HG02970 (cell line): ENCODE results near the gene HLA-DMB.

ENCODE experiments used
- ATAC-seq: cut with Tn5 transposase; IDR thresholded peaks from one replicate; pipeline ENCODE4 v1.9.1; 2021; ENCODE audit warnings: mild to moderate bottlenecking, moderate library complexity, moderate number of reproducible peaks; ENCODE audit not compliant: unreplicated experiment, low FRiP score

Gene HLA-DMB

DNA sequence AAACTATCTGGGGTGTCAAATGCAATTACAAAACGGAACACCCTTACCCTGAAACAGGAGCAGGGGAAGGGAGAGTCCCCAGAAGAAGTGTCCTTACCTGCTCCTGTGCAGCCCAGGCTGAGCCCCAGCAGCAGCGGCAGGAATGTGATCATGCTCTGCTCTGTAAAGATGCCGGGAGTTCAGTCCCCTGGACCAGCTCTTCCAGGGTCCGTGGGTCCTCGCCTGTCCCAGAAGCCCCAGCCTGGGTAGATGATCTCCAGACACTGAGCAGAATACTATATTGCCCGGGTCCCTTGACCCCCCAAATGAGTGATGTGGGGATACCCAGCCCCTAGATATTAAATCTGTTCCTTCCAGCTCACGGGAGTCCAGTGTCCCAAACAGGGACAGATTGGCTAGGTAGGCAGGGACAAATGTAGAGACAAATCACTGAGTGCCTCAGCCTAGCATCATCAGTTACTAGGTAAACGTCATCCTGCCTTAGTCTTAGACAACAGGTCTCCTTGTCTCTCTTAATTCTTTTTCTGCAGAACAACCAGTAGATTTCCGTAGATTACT, at the start of gene HLA-DMB:
HLA-DMB (minus strand) TSS at position 373 of the 558 bp plus-strand sequence; CDS start at position 152, 221 bp downstream.
- ATAC-seq, result peak; percentile 34

DNA sequence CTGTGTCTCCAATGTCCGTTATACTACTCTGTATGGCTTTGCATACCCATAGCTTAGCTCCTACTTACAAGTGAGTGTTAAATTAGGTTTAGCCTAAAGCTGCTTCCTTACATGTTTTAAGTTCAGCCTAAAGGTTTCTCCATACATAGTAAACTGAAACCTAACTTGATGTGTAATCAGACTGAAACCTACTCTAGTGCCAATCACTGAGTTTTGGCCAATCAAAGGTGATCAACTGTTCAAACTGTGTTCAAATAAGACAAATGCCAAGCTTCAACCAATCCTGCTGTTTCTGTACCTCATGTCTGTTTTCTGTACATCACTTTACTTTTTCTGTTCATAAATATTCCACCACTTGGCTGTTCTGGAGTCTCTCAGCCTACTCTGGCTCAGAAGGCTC, 48.5 kb upstream of the HLA-DMB start:
- ATAC-seq, result no peak

DNA sequence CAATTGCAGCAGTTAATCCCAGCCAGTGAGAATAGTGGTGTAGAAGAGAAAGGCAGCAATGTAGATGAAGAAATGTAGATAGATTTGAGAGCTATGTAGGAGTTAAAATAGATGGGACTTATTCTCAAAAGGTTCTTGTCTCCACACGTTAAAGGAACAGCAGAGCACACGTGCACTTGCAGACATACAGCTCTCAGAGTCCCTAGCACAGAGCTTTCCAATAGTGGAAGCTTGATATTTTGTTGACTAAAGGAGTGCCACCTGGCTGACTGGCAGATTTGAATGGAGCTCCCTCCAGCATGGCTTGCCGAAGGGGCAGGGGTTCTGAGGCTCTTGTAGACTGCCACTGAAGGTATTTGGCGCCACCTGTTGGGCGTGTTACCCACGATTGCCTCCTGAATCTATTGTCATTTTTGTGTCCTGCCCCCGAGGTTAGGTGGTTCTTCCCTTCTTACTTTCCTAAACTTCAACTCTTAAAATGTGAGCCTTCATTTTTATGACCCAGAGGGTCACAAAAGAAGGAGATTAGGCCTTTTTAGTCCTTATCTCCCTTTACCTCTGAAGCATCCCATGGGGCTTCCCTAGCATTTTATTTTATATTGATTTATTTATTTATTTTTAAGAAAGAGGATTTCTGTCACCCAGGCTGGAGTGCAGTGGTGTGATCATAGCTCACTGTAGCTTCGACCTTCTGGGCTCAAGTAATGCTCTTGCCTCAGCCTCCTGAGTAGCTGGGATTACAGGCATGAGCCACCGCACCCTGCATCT, 44.0 kb upstream of the HLA-DMB start:
- no peak for ATAC-seq

DNA sequence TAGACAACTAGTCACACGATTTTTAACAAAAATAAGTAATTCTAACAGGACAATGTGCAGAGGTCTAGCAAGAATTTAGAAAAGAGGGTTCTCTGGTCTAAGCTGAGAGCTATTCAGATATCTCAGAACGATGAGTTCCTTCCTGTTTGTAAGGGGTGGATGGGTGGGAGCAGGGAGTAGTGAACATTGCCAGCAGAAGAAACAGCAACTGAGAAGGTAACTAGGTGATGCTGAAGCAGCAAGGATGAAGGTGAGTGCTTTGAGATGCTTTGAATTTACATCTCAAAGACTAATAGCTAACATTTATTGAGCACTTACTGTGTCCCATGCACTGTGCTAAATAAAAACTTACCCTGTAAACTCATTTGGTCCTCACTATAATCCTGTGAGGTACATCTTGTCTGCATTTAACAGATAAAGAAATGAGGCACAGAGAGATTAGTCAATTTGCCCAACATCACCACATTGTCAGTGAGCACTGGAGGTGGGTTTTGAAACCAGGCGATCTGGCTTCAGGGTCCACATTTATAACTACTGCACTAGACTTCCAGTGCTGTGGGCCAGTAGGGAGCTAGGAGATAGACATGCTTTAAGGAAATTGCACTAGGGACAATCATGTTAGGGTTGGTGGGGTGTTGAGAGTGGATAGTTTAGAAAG, 43.3 kb upstream of the HLA-DMB start:
- no peak for ATAC-seq

DNA sequence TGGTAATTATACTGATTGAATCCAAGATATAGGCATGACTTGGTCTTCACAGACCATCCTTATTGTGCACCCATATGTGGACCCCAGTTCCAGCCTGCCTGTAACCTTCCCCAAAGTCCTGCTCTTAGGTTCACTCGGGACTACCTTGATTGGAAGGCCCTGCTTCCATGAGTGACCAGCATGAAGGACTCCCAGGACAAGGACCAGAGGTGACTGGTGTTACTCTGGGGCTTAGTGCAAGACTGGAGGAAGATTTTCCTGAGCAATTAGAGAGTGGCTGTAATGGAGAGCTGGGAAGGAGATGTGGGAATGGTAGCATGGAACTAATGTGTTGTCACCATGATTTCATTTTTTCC, 42.6 kb upstream of the HLA-DMB start:
- ATAC-seq, result no peak

DNA sequence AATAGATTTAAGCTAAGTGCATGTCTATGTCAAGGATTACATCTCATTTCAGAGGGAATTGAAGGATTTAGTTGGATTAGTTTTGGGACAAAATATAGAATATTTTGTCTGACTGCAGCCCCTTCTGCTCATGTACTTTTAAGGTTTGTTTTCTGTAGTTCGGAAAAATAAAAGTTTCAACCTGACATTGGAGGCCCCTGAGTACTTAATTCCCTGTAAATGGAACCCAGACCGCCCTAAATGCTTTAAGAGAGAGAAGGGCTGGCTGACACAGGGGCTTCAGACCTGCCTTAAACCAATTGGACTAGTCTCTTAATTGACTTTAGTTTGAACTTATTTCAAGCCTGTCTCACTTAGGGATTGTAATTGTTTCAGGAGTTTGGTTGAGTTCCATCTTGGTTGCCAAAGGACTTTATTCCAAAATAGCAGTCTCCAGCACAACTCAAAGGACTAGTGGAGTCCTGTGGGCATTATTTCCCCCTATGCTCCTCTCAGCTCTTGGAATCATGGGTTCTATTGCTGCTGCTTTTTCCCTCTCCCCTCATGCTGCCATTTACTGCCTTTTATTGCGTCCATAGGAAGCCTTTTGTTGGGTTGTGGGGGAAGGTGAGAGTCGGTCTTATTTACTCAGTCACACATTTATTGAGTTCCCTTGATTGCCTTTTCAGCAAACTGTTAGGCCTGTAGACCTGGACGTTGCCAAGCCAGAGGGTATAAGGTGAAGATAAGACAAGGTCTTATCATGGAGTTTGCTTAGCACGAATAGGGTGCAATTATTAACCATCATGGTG, 42.1 kb upstream of the HLA-DMB start:
- no peak for ATAC-seq

DNA sequence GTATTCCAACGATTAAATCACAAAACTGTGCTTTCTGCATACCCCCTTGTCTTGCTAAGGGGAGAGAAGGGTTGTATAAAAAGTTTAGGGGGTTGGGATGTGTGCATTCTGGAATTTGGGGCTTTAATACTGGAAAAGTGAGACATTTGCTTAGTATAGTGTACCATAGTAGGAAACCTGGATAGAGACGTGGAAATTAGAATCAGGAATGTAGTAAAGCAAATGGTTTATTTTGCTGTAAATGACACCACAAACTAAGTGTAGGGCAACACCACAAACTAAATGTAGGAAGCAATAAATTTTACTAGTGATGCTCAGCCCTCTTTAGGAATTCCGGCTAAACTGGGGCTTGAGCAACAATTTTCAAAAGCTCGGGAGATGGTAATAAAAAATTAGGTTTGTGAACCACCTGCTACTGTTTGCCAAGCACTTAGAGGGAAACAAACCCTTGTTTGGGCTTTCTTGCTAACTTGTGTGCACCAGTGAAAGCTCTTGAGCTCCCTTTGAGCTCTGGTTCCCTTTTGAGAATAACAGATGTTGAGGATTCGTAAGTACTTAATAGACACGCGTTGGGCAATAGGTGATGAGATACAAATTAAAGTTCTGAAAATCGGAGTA, 41.4 kb upstream of the HLA-DMB start:
- no peak for ATAC-seq

DNA sequence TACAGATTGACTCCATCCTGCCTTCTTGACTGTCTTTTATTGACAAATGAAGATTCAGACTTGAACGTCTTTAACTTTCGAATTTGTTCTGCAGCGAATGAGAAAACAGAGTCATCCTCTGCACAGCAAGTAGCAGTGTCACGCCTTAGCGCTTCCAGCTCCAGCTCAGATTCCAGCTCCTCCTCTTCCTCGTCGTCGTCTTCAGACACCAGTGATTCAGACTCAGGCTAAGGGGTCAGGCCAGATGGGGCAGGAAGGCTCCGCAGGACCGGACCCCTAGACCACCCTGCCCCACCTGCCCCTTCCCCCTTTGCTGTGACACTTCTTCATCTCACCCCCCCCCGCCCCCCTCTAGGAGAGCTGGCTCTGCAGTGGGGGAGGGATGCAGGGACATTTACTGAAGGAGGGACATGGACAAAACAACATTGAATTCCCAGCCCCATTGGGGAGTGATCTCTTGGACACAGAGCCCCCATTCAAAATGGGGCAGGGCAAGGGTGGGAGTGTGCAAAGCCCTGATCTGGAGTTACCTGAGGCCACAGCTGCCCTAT, 39.7 kb upstream of the HLA-DMB start:
- no peak for ATAC-seq

DNA sequence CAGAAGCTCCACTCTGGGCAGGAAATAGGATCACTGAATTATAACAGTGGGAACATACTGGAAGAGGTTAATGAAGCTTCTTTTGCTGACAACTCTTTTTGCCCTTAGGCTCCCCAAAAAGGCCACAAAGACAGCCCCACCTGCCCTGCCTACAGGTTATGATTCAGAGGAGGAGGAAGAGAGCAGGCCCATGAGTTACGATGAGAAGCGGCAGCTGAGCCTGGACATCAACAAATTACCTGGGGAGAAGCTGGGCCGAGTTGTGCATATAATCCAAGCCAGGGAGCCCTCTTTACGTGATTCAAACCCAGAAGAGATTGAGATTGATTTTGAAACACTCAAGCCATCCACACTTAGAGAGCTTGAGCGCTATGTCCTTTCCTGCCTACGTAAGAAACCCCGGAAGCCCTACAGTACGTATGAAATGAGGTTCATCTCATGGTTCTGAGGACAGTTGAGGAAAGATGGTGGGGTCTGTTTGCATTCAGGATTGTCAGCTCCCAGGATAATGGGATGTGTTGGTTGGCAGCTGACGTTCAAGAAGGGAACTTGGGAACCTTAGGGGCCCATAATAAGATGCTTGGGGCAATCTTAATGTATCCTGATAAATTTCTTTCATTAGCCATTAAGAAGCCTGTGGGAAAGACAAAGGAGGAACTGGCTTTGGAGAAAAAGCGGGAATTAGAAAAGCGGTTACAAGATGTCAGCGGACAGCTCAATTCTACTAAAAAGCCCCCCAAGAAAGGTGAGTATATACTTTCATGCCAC, 39.1 kb upstream of the HLA-DMB start:
- no peak for ATAC-seq

DNA sequence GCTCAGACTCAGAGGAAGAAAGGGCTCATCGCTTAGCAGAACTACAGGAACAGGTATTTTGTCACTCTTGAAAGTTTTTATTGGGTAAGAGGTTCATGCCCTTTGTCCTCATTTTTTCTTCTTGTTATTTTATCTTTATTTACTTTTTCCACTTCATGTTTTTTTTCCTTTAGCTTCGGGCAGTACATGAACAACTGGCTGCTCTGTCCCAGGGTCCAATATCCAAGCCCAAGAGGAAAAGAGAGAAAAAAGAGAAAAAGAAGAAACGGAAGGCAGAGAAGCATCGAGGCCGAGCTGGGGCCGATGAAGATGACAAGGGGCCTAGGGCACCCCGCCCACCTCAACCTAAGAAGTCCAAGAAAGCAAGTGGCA, 37.1 kb upstream of the HLA-DMB start:
- no peak for ATAC-seq

DNA sequence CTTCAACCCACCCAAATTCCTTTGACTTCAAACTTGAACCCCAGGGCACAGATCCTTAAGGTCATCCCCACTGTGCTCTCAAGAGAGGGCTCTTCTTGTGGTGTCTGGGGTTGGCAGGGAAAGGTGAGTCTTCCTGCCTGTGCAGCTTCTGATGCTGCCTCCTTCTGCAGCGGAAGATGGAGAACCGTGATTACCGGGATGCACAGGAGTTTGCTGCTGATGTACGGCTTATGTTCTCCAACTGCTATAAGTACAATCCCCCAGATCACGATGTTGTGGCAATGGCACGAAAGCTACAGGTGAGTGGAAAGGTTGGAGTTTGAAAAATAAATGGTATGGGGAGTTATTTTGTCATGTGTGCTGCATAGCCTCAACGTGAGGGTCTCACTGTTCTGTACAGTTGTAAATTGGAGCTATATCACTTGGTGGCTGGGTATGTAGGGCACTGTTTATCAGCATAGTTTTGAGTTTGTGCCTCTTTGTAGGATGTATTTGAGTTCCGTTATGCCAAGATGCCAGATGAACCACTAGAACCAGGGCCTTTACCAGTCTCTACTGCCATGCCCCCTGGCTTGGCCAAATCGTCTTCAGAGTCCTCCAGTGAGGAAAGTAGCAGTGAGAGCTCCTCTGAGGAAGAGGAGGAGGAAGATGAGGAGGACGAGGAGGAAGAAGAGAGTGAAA, 36.6 kb upstream of the HLA-DMB start:
- ATAC-seq, result no peak

DNA sequence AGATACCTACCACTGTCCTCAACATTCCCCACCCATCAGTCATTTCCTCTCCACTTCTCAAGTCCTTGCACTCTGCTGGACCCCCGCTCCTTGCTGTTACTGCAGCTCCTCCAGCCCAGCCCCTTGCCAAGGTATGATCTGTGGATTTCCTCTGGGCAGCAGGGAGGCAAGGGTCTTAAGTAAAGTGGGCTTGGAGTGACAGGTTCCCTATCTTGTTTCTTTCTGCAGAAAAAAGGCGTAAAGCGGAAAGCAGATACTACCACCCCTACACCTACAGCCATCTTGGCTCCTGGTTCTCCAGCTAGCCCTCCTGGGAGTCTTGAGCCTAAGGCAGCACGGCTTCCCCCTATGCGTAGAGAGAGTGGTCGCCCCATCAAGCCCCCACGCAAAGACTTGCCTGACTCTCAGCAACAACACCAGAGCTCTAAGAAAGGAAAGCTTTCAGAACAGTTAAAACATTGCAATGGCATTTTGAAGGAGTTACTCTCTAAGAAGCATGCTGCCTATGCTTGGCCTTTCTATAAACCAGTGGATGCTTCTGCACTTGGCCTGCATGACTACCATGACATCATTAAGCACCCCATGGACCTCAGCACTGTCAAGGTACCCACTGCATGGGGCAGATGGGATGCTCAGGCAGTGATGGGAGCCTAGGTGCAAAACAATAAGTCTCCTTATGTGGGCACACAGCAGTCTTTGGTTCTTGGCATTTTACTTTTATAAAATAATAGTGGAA, 35.7 kb upstream of the HLA-DMB start:
- no peak for ATAC-seq

DNA sequence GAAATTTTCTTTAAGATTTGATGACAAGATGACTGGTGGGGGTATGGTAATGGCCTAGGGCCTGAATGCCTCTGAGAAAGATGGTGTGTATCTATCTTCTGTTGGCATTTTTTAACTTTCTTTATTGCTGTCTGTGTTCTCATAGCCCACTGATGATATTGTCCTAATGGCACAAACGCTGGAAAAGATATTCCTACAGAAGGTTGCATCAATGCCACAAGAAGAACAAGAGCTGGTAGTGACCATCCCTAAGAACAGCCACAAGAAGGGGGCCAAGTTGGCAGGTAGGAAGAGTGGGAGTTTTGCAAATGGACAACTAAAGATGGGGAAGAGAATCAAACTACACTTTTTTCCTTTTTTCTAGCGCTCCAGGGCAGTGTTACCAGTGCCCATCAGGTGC, 35.1 kb upstream of the HLA-DMB start:
- no peak for ATAC-seq

DNA sequence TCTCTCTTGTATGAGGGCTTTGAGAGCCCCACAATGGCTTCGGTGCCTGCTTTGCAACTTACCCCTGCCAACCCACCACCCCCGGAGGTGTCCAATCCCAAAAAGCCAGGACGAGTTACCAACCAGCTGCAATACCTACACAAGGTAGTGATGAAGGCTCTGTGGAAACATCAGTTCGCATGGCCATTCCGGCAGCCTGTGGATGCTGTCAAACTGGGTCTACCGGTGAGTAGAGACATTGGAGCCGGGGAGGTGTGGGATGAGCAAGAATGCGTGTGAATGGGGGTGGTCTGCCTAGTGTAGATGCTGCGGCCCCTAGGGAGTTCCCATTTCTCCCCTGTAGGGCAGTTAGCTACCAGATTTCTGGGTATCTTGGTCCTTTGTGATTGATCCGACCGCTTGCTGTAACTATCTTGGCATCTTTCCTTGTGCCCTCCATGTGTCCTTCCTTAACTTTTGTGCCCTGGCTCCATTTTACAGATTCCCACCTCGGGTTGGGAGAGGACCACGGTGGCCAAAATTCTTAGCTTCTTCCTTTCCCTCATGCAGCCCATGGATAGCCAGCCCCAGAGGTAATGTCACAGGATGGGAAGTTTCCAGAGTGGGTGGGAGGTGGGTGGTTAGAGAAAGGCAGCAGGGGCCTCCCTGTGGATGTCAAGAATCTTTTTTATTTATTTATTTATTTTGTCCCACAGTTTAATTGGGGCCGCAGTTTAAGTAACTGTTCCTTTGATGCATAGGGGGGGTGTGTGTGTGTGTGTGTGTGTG, 33.9 kb upstream of the HLA-DMB start:
- ATAC-seq, result no peak

DNA sequence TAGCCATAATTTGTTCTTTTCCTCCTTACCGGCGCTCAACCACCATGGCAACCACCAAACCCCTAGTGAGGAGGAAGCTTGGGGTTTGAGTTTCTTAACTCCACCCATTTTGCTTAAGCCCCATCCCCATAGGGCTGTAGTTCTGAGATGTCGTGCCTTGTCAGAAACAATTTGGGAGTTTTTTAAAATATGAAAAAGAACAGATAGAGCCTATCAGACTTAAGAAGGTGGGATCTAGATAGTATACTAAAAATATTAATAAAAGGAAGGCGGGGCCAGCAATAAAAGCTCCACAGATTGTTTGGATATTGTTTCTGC, 33.1 kb upstream of the HLA-DMB start:
- no peak for ATAC-seq

DNA sequence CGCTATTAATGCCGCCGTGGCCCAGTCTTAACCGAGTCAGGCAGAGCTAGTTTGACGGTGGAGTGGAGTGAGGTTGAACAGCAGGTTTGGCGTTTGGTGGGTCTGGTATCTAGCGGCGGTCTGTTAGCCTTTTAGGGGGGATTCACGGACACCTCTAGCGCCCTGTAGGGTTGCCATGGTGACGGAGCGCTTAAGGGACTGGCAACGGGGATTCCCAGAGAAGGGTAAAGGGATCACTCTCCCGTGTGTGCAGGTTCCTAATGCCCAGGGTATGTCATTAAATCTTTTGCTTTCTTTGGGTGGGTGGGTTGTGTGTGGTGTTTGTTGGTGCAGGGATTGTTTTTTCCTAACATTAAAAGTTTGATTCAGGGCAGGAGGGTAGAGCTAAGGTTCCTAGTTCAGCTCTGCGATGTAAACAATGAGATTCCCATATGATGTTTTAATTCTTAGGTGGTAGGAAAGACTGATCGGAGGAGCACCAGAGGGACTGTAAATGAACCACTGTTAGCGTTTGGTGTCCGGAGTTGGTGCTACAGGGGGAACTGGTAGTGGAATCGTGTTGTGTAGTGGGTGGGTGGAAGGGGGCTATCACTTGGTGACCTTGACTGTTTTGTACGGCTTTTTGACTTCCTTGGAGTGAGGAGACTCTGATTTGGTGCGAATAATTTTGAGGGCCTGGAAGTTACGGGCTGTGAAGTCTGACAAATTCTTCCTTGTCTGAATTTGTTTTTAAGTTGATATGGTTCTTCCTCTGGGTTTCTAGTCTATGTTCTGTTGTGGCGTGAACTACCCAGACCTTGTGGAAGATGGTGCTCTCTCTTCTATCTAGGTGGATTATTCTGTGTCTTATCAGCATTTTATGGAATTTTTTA, 32.6 kb upstream of the HLA-DMB start:
- no peak for ATAC-seq
